ENCODE measurements around the gene ADAMTSL3.
"Not testable (repeated sequence)": the region's sequence is repeated elsewhere in the genome, so short reads cannot be mapped to it uniquely, and the experiment has no call there.

The ADAMTSL3 gene

GRCh38 chr15:83930392-83931212 is 276.7 kb downstream of the ADAMTSL3 start:
- no peak for DNase-seq

GRCh38 chr15:83935774-83936173 is 281.9 kb downstream of the ADAMTSL3 start:
- no peak for DNase-seq

GRCh38 chr15:83940136-83940535 is 286.2 kb downstream of the ADAMTSL3 start:
- no peak for DNase-seq

GRCh38 chr15:83943043-83943442 is 289.1 kb downstream of the ADAMTSL3 start:
- DNase-seq: no peak

- DNase-seq: no peak
These were observed 290.0 kb downstream of the ADAMTSL3 start for GRCh38 chr15:83943849-83944404.

- no peak for DNase-seq
These were observed 293.2 kb downstream of the ADAMTSL3 start for GRCh38 chr15:83947156-83947555.

GRCh38 chr15:83954506-83954905 is 300.6 kb downstream of the ADAMTSL3 start:
- DNase-seq: no peak

GRCh38 chr15:83955806-83956265 is 301.9 kb downstream of the ADAMTSL3 start:
- DNase-seq: peak; percentile 21

GRCh38 chr15:83956887-83957286 is 303.0 kb downstream of the ADAMTSL3 start:
- no peak for DNase-seq

GRCh38 chr15:83959477-83959876 is 305.6 kb downstream of the ADAMTSL3 start:
- no peak for DNase-seq

GRCh38 chr15:83960192-83960829 is 306.4 kb downstream of the ADAMTSL3 start:
- no peak for DNase-seq

- DNase-seq: no peak
These were observed 307.4 kb downstream of the ADAMTSL3 start for GRCh38 chr15:83961311-83961710.

GRCh38 chr15:83964967-83965366 is 311.0 kb downstream of the ADAMTSL3 start:
- not testable (repeated sequence) for DNase-seq

- DNase-seq: no peak
These were observed 316.5 kb downstream of the ADAMTSL3 start for GRCh38 chr15:83970295-83970890.

GRCh38 chr15:83971992-83972391 is 318.1 kb downstream of the ADAMTSL3 start:
- DNase-seq: no peak

- no peak for DNase-seq
These were observed 319.9 kb downstream of the ADAMTSL3 start for GRCh38 chr15:83973816-83974215.

- DNase-seq: no peak
These were observed 324.1 kb downstream of the ADAMTSL3 start for GRCh38 chr15:83977992-83978391.

GRCh38 chr15:83978588-83978987 is 324.7 kb downstream of the ADAMTSL3 start:
- DNase-seq: no peak

- no peak for DNase-seq
These were observed 326.7 kb downstream of the ADAMTSL3 start for GRCh38 chr15:83980637-83981036.

GRCh38 chr15:83982748-83983147 is 328.8 kb downstream of the ADAMTSL3 start:
- DNase-seq: no peak

- DNase-seq: no peak
These were observed 329.9 kb downstream of the ADAMTSL3 start for GRCh38 chr15:83983634-83984458.

- no peak for DNase-seq
These were observed 330.7 kb downstream of the ADAMTSL3 start for GRCh38 chr15:83984601-83985000.

- no peak for DNase-seq
These were observed 337.2 kb downstream of the ADAMTSL3 start for GRCh38 chr15:83991163-83991562.
